Measurements from ENCODE around the gene KIF26B.

- TF ChIP-seq CTCF (IDR thresholded peaks at IDR 0.05) (no peak), POLR2A (IDR thresholded peaks at IDR 0.05) (no peak)
Measured at GRCh38 chr1:245211761-245212160, 57.0 kb downstream of the KIF26B start.

Measured in stomach (tissue), 4 donors.